HG02885 (cell line): ENCODE data around the gene MYOM3.

Experiments used
- ATAC-seq: cut with Tn5 transposase; IDR thresholded peaks from one replicate; pipeline ENCODE4 v1.9.1; 2021; ENCODE audit warnings: mild to moderate bottlenecking; ENCODE audit not compliant: unreplicated experiment, poor library complexity

MYOM3 gene

DNA sequence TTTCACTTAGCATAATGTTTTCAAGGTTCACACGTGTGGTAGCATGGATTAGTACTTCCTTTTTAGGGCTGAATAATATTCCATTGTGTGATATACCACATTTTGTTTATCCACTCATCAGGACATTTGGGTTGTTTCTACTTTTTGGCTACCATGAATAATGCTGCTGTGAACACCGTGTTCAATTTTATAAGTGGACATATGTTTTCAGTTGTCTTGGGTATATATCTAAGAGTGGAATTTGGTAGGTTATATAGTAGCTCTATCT, 27.2 kb upstream of the MYOM3 start:
- no peak for ATAC-seq

DNA sequence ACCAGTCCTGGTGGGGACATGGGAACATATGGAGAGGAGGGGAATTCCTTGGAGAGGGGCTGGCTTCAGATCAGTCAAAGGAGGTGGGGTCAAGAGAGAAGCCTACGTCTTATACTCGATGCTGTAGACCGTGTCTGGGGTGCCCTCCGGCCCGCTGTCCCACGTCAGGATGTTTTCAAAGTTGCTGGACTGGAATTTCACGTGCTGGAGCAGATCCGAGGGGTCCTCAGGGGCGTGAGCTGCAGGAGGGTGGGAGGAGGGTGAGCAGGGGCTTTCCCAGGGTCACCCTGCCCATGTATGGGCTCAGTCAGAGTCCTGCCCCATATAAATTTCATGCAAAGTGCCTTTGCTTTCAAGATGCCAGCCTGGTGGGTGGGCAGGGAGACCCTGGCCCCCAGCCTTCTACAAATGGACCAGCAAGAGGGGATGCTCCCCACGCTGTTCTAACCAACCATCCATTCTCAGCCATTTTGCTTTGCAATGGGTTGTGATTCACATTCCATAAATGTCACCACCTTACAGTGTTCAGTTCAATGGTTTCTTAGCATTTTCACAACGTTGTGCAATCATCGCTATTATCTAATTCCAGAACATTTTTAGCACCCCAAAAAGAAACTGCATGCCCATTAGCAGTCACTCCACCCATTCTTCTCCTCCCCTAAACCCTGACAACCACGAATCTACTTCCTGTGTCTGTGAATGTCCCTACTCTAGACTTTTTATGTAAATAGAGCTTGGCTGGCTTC, 26.7 kb upstream of the MYOM3 start:
- no peak for ATAC-seq

DNA sequence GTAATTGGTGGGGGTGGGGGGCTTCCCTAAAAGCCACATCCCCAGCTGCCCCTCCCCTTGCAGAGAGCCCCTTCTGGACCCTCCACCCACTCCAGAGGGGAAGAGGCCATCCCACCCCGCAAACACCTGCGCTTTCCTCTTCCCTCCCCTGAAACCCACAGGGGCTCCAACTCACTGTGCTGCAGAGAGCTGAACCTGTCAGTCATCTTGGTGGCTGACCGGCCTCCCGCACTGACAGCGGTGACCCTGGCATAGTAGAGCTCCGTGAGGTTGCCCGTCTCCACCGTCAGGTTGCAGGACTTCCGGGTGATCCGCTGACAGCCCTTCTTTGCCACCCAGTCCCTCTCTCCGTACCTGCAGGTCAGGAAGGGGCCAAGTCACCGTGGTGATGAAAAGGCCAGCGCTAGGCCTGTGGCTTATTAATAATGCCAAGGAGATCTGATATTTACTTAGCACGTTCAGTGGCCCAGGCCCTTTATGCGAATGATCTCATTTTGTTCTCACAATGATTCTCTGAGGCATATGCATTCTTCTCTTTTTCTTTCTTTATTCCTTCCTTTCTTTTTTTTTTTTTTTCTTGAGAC, 25.1 kb upstream of the MYOM3 start:
- ATAC-seq, result no peak

DNA sequence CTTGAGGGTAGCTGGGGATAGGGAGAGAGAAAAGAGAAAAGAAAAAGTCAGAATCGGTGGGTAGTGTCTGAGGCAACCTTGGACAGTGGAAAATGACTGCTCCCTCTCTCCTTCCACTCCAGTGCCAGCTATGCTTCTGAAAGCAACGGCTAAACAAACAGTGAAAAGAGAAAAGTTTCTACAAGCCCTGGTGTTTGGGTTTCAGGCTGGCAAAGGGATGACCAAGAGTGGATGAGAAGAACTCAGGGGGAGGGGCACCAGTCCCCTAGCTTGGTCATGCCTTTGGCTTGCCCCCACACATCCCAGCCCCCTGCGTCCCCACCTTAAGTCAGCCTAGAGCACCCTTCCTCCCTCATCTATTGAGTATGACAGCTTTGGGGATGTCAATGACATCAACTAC, 22.4 kb upstream of the MYOM3 start:
- no peak for ATAC-seq

DNA sequence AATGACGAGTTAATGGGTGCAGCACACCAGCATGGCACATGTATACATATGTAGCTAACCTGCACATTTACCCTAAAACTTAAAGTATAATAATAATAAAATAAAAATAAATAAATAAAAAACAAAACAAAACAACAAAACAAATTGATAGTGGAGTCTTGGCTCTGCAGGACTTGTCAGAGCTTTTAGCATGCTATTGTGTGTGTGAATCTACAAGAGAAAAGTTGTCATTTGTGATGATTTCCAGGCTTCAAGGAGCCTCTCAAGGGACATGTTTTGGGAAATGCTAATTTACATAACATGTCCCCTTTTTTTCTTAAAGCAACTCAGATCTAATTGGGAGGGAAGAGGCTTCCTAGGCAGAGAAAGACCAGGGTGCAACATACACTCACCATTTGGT, 21.9 kb upstream of the MYOM3 start:
- no peak for ATAC-seq

DNA sequence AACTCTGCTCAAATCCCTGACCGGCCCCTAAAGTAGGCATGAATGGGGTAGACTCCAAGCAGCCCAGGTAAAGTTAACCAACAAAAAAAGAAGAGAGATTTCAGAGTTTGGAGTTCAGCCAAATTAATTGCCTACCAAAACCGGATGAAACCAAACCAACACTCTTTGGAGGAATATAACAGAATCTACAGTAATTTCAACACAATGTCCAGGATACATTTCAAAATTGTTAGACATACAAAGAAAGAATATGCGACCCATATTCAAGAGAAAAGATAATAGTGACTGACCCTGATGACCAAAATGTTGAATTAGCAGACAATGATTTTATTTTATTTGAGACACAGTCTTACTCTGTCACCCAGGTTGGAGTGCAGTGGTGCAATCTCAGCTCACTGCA, 18.4 kb upstream of the MYOM3 start:
- no peak for ATAC-seq

DNA sequence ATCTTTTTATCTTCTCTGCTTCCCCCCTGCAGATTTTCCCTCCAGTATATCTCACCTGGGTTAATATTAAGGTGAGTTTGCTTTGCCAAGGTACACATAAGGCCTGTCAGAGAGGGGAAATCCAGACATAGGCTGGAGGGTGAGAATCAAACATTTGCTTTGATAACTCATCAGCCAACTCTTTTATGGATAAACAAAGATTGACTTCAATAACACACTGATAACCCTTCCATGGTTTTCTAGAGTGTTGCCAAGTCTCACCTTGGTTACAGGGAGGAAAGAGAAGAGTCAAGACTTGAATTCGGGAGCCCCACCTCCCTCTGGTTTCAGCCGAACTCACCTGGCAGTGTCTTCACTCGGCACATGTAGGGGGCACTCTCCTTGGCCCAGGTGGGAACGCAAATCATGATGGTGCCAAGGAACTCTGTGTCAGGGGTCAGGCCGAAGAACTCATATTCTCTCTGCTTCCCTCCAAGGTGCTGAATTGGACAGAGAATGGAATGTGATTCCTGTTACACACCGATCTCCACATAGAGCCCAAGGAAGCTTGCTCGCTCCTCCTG, 15.9 kb upstream of the MYOM3 start:
- ATAC-seq, result no peak

DNA sequence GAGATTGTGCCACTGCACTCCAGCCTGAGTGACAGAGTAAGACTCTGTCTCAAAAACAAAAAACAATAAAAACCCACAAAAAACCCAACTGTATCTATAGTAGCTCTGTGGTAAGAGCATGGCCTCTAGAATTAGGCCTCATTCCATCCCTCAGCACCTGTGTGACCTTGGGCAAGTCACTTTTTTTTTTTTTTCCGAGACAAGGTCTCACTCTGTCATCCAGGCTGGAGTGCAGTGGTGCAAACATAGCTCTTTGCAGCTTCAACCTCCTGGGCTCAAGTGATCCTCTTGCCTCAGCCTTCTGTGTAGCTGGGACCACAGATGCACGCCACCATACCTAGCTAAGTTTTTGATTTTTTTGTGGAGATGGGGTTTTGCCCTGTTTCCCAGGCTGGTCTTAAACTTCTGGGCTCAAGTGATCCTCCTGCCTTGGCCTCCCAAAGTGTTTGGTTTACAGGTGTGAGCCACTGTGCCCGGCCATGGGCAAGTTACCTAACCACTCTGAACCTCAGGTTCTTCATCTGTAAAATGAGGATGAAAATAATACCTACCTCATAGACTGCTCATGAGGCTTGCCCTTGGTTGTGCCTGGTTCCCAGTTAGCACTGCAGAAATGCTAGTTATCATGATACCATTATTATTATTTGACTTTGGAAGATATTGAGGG, 15.3 kb upstream of the MYOM3 start:
- no peak for ATAC-seq

DNA sequence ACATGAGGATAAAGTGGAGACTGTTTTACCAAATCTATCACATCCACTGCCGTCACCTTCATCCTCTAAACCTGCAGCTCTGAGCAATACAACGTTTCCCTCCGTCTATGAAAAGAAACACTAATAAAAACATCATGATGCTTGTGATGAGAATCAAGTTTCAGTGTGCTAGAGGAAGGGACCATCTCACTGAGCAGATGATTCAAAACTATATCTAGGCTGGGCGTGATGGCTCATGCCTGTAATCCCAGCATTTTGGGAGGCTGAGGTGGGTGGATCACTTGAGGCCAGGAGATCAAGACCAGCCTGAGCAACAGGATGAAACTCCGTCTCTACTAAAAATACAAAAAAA, 14.7 kb upstream of the MYOM3 start:
- no peak for ATAC-seq

DNA sequence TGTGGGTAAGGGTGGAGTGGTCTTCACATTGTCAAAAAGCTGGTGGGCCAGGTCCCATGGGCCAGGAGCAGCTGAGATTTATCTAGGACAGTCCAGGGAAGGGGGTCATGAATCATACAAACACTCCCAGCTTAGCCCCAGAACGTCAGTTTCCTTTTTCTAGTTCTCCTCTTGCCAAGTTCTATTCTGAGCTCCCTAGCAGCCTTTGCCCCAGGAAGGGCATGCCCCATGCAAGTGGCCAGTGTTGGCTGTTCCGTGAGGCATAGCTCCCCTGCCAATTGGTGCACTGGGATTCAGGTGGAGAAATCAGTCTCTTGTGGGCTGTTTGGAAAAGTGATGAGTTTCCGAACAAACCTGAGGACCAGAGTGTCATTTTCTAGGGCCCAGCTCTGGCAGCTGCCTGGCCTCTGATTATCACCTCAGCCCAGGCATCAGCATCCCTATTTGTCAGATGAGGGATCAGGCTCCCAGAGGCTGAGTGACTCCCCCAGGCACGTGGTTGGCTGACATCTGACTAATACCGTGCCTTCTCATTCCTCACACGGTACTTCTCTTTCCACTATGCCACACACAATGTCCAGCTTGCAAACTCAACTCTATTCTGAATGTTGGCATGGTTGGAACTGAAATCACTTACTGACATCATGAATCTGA, 14.2 kb upstream of the MYOM3 start:
- no peak for ATAC-seq

DNA sequence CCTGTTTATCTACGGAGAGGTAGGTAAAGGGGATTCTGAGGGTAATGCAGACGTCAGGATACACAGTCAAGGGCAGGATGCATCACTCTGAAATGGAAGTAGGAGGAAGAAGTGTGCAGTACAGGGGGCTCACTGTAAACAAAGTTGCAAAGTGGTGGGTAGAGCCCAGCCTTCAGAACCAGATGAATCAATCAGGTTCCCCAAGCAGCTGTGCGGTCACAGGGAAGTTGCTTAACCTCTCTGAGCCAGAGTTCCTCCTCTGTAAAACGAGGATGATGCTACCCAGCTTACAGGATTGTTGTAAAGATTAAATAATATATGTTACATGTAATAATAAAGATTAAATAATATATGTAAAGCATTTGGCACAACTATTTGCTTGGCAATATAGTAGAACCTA, 13.5 kb upstream of the MYOM3 start:
- no peak for ATAC-seq

DNA sequence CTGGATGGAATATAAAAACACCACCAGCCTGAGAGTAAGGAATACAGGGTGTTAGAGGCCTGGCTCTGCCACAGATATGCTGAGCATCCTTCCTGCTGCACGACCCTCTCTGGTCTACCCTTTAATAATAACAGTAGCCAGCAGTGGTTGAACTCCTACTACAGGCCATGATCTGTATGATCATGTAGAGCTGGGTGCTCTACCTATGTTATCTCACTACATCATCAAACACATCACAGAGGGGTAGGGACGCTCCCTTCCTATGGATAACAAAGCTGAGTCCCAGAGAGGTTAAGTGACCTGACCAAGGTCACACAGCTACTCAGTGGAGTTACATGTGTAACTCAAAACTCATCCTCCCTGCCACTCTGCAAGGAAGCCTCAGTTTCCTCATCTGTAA, 13.0 kb upstream of the MYOM3 start:
- no peak for ATAC-seq

DNA sequence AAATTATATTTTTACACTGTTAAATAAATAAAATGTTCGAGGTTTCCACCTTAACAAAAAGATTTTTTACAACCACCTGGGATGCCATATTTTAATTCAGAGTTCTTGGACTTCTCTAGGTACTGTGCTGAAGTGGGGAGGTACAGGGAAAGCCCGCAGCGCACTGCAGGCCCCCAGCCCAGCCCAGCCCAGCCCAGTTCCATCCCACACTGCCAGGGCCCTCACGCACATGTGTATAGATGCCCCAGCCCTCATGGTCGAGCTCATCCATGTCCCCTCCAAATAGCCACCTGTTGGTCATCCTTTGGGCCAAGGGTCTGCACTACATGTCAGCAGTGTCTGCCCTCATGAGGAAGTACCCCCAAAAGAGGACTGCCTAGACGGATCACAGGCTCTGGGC, 11.7 kb upstream of the MYOM3 start:
- no peak for ATAC-seq

DNA sequence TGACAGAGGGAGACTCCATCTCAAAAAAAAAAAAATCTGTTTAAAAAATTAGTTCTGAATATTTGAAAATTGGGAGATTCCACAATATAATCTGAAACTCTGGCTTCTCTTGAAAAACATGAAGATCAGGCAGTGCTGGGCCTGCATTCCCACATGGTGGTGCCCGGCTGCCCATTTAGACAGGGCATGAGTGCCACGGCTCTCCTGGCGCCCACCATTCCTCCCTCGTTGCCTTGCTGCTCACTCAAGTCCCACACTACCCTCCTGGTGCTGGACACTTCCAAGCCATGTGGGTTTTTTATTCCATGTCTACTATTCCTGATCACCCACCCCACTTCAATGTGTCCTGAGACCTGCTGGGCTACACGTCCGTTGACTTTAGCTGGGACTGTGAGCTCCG, 10.8 kb upstream of the MYOM3 start:
- no peak for ATAC-seq

DNA sequence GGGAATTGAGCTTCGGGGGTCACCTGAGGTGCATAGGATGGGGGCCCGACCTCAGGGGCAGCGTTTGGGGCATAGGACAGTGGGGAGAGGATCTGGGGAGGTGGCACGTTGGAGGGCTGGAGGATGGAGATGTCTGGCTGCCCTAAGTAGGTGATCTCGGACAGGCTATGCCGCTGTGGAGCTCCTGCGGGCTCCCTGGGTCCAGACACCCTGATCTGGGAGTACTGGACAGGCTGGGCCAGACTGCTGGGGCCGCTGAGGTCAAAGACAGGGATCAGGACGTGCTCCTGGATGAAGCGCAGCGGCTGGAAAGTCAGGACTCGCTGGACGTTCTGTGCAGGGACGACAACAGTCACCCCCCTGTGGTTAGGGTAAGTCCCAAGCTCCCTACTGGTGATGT, 9.5 kb upstream of the MYOM3 start:
- ATAC-seq, result no peak

DNA sequence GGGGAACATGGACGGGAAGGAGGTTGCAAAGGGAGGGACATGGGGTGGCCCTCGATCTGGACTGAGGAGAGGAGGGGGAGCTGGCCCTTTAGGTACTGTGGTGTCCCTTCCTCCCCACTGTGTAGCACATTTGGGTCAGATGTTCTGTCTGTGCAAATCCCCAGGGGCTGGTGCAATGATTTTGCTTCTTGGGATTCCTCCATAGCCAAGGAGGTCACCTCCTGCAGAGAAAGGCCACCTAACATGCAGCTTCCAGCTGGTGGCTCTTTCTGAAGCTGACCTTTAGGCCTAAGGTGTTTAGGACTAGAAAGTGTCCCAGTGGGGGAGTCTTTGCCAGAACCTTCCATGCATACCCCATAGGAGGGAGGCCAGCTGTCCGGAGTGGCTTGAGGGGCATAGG, 9.0 kb upstream of the MYOM3 start:
- no peak for ATAC-seq

DNA sequence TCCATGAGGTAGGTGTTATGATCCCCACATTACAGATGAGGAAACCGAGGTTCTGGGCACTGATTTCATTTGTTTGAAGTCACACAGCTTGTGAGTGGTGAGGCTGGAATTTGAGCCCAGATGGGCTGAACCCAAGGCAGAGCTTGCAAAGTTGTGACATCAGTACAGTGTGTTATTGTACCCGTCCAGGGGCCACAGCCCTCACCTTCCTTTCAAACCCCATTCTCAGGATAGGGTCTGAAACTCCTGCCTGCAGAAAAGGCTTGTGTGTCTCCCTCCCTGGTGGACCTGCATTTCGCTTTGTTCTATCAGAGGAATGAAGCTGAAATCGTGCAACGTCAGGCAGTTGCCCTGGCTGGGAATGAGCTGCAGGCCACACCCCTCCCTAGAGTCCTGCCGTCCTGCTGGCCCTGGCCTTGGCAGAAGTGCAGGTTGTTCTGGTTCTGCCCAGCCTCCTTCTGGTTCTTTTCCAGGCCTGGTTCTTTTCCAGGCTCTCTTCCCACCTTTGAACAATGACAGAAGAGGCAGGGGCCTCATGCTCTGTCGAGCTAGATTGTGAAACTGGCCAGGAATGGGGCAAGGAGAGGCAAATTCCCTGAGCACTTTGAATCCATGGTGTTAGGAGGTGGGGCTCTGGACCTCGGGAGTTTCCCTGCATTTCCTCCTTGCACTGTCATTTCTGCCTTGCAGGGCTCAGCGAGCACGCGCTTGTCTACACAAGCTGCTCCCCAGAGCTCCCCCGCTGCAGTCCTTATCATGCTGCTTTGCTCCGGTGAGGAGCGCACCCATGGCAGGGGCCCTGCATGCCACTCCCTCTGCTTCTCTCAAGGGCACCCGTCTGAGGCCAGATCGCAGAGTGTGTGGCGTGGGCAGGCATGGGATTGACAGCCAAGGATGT, 8.2 kb upstream of the MYOM3 start:
- ATAC-seq, result no peak

DNA sequence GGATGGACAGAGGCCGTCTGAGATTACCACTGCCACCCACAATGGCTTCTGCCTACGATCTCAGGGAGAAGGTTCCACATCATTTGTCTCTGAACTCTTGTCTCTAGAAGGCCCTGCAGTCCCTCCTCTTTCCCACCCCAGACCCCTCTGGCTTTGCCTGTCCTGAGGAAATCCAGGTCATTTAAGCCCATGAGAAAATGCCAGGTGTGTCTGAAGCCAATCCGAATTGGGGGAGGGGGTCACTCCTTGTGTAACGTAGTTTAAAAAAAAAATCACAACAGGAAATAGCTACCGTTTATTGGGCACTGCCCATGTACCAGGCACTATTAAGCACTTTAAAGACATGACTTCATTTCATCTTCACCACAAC, 7.5 kb upstream of the MYOM3 start:
- ATAC-seq, result no peak

DNA sequence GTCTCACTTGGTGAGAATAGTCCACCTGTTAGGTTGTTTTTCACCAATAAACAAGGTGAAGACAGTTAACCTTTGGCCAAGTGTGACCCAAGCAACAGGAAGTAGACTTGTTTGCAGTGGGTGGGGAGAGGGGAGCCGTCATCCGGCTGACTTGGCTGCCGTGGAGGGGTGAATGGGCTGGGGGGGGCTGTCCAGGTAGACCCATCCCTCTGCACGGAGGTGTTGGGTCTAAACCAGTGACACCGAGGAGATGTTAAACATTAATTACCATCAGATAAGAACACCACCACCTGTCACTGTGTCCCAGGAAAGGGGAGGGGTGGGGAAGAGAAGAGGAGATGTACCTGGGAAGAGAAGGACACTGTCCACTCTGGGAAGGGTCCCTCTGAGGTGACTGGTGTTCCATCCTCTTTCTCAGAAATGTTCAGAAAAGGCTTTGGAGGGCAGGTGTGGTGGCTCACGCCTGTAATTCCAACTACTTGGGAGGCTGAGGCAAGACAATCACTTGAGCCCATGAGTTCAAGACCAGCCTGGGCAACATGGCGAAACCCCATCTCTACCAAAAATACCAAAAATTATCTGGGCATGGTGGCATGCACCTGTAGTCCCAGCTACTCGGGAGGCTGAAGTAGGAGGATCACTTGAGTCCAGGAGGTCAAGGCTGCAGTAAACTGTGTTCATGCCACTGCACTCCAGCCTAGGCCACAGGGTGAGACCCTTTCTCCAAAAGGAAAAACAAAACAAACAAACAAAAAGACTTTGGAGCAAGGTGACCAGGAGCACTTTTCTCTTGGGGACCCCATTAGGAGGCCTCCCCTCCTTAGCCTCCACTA, 6.7 kb upstream of the MYOM3 start:
- no peak for ATAC-seq
